Glomerular endothelial cell (primary cell): ENCODE measurements around the gene IHH. TPM values are rescaled to one million over a fixed set of nuclear protein-coding genes. Genes with fewer than 3 reads are reported as not detected.

ENCODE experiments used
- DNase-seq: peaks from one replicate; pipeline ENCODE4 v3.0.0-alpha.2; 2011; ENCODE audit warnings: low read depth, low spot score; ENCODE audit errors: extremely low read depth
- total RNA-seq: library from RNA; depleted of rRNA; stranded (reverse); fragments of >200 nt; gene quantifications from 2 replicates; pipeline ENCODE4 v1.2.3, GENCODE V29; 2015

Gene IHH
- total RNA-seq, 1 donor from 2014 or later, result not detected

- DNase-seq, result no peak
Observed at GRCh38 chr2:219076253-219076652, 15.5 kb upstream of the IHH start.

- peak; percentile 5 for DNase-seq
Observed at GRCh38 chr2:219073413-219074129, 12.8 kb upstream of the IHH start.

GRCh38 chr2:219072741-219073250 lies 12.1 kb upstream of the IHH start:
- no peak for DNase-seq

- DNase-seq, result no peak
Observed at GRCh38 chr2:219071131-219071816, 10.6 kb upstream of the IHH start.

- no peak for DNase-seq
Observed at GRCh38 chr2:219065484-219065883, 4.8 kb upstream of the IHH start.

GRCh38 chr2:219062081-219062480 lies 1.4 kb upstream of the IHH start:
- DNase-seq, result no peak

- DNase-seq, result no peak
Observed at GRCh38 chr2:219059725-219060682, 717 bp downstream of the IHH start.

- DNase-seq, result no peak
Observed at GRCh38 chr2:219059375-219059724, 1.4 kb downstream of the IHH start.

- no peak for DNase-seq
Observed at GRCh38 chr2:219058541-219059374, 2.0 kb downstream of the IHH start.

GRCh38 chr2:219057709-219058540 lies 2.8 kb downstream of the IHH start:
- no peak for DNase-seq

- DNase-seq, result no peak
Observed at GRCh38 chr2:219056896-219057708, 3.6 kb downstream of the IHH start.

GRCh38 chr2:219056176-219056895 lies 4.4 kb downstream of the IHH start:
- no peak for DNase-seq

- no peak for DNase-seq
Observed at GRCh38 chr2:219054956-219055903, 5.5 kb downstream of the IHH start.

GRCh38 chr2:219049282-219049681 lies 11.4 kb downstream of the IHH start:
- no peak for DNase-seq

- DNase-seq, result no peak
Observed at GRCh38 chr2:219045937-219046550, 14.7 kb downstream of the IHH start.

- no peak for DNase-seq
Observed at GRCh38 chr2:219042750-219043149, 18.0 kb downstream of the IHH start.
